ENCODE results near the gene CNGA4.
"Not testable (repeated sequence)": the region's sequence is repeated elsewhere in the genome, so short reads cannot be mapped to it uniquely, and the experiment has no call there.

The CNGA4 gene

GRCh38 chr11:6270584-6271246 is 31.8 kb downstream of the CNGA4 start:
- DNase-seq: no peak

- no peak for DNase-seq
These were observed 32.7 kb downstream of the CNGA4 start for GRCh38 chr11:6271598-6271997.

GRCh38 chr11:6273188-6273587 is 34.3 kb downstream of the CNGA4 start:
- no peak for DNase-seq

GRCh38 chr11:6280809-6281208 is 41.9 kb downstream of the CNGA4 start:
- not testable (repeated sequence) for DNase-seq

- DNase-seq: no peak
These were observed 44.6 kb downstream of the CNGA4 start for GRCh38 chr11:6283453-6284023.

GRCh38 chr11:6284250-6284649 is 45.4 kb downstream of the CNGA4 start:
- no peak for DNase-seq

GRCh38 chr11:6285019-6285418 is 46.1 kb downstream of the CNGA4 start:
- DNase-seq: no peak
